ES-I3 (cell line): ENCODE measurements around the gene ZBTB21.

Source experiments
- H3K36me3 ChIP-seq: 2 replicates; pipeline ENCODE4 v1.6.1; 2013; ENCODE audit warnings: mild to moderate bottlenecking, low read length, control low read depth, moderate library complexity; ENCODE audit not compliant: insufficient read depth
- H3K4me1 ChIP-seq: 2 replicates; pipeline ENCODE4 v1.6.1; 2013; ENCODE audit warnings: mild to moderate bottlenecking, control low read depth, low read length; ENCODE audit not compliant: insufficient read depth
- H3K9ac ChIP-seq: 2 replicates; pipeline ENCODE4 v1.6.1; 2013; ENCODE audit warnings: low read depth, mild to moderate bottlenecking, low read length, moderate library complexity
- H3K9me3 ChIP-seq: 2 replicates; pipeline ENCODE4 v1.6.1; 2013; ENCODE audit warnings: mild to moderate bottlenecking, low read length, moderate library complexity; ENCODE audit not compliant: control insufficient read depth, insufficient read depth

ZBTB21 gene

DNA sequence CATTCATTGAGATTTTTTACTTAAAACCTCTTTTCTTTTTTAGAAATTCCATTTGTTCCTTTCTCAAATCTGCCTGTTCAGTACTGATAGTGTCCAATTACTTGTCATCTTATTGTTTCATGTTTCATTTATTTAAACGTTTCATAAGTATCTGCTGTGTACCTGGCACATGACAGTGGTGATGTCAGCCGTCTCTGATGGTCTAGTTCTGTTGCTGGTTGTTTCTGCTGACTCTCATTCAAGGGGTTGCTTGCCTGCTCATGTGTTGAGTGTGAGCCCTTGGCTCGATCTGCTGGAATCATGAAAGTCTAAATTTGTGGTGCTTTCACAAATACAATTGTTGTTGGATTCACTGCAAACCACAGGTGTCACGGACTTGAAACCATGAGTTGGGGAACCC is 30.8 kb downstream of the ZBTB21 start:
- peaks cover 2% of the 10 kb centered on the region; the same call in 1 of the 2 replicates for H3K4me1 ChIP-seq
- H3K36me3 ChIP-seq, result no peaks in the 10 kb centered on the region
- no peaks in the 10 kb centered on the region for H3K9me3 ChIP-seq
- H3K9ac ChIP-seq, result no peak overlapping the region

DNA sequence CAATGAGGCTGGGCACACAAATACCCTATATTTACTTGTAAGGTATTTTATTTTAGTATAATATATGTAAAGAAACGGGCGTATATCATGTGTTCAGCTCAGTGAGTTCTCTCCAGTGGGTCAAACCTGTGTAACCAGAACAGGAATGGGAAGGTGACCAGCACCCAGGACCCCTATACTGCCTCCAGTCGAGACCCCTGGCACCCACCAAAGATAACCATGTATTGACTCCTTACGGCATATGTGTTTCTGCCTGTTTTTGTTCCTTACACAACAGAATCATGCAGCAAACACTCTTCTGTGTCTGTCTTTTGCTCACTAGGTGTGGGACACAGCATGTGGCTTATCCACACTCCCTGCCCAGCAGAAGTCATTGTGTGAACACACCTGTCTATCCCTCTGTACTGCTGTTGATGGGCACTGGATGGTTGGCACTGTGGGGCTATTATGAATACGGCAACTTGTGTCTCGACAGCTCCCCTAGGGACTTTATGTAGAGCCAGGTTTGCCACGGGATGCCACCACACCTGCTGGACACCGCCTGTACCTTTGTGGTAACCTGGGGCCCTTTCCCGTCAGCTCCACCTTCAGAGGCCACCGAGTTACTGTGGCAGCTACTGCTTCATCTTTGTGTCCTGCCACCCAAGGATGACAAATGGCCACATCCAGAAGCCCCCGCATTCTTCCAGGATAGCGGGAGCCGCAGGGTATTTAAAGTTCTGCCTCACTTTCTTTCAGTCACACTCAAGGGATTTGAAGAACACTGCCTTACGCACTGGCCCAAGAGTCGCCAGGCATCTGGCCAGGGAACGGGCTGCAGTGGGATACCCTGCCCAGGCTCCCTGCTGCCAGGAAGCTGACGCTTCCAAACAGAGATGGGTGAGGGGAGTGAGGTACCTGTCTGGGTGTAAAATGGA is 32.9 kb downstream of the ZBTB21 start:
- H3K36me3 ChIP-seq, result no peaks in the 10 kb centered on the region
- H3K9ac ChIP-seq, result no peak overlapping the region
- peaks cover 4% of the 10 kb centered on the region; the same call in 1 of the 2 replicates for H3K4me1 ChIP-seq
- H3K9me3 ChIP-seq, result no peaks in the 10 kb centered on the region

DNA sequence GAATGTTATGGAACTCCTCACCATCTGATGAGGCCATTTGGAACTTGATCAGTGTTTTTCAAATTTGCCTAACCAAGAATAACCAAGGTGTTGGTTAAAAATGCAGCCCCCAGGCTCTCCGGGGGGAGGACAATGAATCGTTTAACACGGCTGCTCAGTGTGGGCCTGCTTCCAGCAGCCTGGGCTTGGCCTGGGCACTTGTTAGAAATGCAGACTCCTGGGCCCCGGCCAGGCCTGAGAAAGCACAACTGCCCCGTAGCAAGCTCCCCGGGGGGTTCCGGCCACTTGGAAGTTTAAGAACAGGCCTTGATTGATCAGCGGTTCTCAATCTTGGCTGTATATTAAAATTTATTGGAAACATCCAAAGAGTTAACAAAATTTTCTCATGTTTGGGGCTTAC is 33.5 kb downstream of the ZBTB21 start:
- Histone ChIP-seq H3K9ac (no peak overlapping the region), H3K9me3 (no peaks in the 10 kb centered on the region), H3K36me3 (no peaks in the 10 kb centered on the region), H3K4me1 (peaks cover 4% of the 10 kb centered on the region; the same call in 1 of the 2 replicates)

DNA sequence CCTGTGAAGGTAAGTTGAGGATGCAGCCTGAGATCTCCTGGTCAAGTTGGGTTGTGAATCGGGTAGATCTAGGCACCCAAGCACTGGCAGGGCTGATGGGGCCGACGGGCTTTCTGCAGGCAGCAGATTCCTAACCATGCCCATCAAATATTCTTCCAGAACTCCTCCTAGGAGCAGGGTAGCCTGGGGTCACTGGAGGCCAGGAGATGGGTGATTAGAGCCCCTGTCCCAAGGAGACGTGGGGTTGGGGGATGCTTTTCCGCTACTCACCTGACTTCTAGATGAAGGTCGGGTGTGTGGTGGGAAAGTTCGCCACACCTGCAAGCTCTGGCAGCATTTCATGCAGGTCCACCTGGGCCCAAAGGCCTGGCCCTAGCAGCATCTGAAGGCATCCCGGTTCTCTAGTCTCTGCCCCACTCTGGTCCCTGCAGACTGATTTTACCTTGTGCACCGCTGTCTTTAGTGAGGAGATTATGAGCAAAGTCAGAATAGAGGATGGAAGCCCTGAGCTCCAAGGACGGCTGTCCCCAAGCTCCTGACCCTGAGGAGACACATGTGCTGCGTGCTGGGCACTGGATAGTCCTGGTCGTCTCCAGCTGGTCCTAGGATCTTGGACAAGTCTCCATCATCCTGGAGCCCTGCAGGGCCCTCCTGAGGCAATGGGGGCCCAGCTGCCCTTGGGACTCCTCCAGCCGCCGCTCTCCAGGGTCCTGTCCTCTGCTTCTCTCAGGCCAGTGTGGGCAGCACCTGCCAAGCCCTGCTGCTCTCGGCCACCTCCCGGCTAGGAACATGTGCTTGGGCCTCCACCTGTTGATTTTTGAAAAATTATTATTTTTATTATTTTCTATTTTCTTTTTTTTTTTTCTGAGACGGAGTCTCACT is 34.5 kb downstream of the ZBTB21 start:
- H3K9ac ChIP-seq, result no peak overlapping the region
- peaks cover 4% of the 10 kb centered on the region; the same call in 1 of the 2 replicates for H3K4me1 ChIP-seq
- H3K36me3 ChIP-seq, result no peaks in the 10 kb centered on the region
- H3K9me3 ChIP-seq, result no peaks in the 10 kb centered on the region

DNA sequence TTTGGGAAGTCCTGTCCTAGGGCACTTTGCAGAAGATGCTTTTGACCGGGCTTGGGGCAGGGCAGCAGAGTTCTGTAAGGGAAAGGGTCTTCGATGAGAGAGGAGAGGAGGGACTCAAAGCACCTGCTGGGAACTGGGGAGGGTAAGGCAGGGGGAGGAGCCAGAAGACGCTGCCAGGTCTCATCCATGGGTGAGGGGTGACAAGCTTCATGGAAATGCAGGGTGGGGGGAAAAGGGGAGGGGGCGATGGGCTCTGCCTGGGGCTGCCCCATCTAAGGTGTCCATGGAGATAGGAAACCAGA is 35.5 kb downstream of the ZBTB21 start:
- H3K9me3 ChIP-seq, result no peaks in the 10 kb centered on the region
- H3K9ac ChIP-seq, result no peak overlapping the region
- no peaks in the 10 kb centered on the region for H3K36me3 ChIP-seq
- H3K4me1 ChIP-seq, result peaks cover 4% of the 10 kb centered on the region; the same call in 1 of the 2 replicates

DNA sequence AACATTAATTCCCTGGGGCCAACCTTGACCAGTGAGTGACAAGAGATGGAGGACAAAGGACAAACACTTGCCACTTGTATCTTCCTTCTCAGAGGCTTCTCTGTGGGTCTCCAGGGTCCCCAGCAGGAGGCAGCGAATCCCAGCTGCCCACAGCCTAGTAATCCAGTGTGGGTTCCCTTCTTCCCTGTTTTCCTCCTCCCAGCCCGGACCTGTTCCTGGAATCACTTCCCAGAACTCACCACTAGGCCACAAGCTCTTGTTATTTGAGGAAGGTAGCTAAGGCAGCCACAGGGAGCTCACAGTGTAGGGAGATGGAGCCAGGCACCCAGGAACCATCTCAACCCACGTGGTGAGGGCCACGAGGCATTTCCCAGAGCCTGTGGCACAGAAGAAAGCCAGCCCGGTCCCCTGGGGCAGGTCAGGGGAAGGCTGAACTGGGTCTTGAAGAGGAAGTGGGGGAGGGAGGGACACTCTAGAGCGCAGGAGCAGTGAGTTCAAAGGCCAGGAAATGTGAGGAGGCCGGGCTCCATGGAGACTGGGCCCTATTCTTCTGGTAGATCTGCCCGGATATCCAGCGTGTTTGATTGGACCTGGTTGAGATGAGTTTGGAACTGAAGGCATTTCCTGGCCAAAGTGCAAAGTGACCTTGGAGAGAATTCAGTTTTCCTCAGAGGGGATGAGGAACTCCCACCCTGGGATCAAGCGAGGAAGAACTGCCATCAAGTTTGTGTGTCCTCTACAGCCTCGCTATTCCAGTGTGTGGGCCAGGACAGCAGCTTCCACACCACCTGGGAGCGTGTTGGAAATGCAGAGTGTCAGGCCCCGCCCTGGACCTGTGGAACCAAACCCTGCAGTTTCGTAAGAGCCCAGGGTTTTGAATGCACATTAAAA is 36.1 kb downstream of the ZBTB21 start:
- no peak overlapping the region for H3K9ac ChIP-seq
- H3K9me3 ChIP-seq, result no peaks in the 10 kb centered on the region
- peaks cover 4% of the 10 kb centered on the region; the same call in 1 of the 2 replicates for H3K4me1 ChIP-seq
- H3K36me3 ChIP-seq, result no peaks in the 10 kb centered on the region

DNA sequence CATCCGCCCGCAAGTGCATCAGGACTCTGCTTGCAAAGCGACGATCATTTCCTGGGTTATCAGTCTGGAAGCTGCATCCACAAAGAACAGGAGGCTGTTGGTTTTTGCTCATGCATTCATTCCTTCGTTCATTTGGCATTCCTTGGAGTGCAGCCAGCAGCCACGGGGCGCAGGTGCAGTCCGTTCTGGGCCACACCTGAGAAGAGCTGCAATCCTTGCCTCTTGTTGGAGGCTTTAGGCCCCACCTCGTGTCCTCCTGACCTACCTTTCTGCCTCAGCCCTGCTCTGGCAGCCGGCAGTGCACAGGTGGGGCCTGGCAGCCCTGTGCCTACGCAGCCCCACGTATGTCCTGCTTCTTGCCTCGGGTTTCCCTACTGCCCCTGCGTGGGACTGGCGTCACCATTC is 36.7 kb downstream of the ZBTB21 start:
- Histone ChIP-seq H3K36me3 (no peaks in the 10 kb centered on the region), H3K4me1 (peaks cover 4% of the 10 kb centered on the region; the same call in 1 of the 2 replicates), H3K9ac (no peak overlapping the region), H3K9me3 (no peaks in the 10 kb centered on the region)

DNA sequence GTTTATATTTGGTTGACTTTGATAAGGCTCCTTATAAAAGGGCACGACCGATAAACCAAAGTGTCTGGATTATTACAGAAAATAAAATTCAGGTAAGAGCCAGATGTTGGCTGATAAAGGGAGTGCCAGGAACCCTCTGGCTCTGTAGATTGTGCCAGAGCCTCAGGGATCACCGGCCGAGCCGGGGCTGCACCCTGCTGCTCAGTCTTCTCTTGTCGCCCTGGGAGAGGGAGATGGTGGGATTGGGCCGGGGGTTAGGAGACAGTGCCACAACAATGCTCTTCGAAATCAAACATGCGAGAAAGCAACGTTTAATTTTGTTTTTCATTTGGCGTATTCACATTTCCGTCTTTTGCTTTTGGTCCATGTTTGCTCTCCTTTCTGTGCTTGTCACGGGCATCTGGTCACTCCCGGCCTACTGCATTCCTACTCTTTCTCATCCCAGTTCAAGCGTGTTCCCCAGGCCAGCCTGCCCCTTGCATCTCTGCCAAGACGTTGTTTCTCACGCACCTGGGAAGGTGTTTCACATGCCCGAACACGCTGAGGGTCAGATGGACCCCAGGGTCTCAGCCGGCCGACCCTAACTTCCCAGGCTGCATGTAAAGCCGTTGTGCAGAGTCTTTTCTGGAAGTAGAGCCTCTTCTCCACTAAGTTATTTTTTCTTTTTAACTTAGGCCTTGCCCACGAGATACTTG is 37.5 kb downstream of the ZBTB21 start:
- H3K4me1 ChIP-seq, result peaks cover 4% of the 10 kb centered on the region; the same call in 1 of the 2 replicates
- no peaks in the 10 kb centered on the region for H3K9me3 ChIP-seq
- no peaks in the 10 kb centered on the region for H3K36me3 ChIP-seq
- H3K9ac ChIP-seq, result no peak overlapping the region

DNA sequence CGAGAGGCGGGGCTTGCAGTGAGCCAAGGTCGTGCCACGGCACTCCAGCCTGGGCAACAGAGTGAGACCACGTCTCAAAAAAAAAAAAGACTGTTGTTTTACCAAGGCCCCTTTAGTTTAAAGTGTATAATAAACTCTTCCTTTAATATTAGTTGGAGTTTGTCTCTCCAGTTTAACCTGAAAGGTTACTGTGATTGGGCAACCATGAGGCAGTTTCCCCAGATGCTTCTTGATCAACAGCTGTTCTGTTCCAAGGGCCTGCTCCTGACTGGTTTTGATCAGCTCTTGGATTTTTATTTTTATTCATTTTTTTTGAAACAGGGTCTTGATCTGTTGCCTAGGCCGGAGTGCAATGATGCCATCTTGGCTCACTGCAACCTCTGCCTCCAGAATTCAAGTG is 38.3 kb downstream of the ZBTB21 start:
- Histone ChIP-seq H3K4me1 (peaks cover 4% of the 10 kb centered on the region; the same call in 1 of the 2 replicates), H3K36me3 (no peaks in the 10 kb centered on the region), H3K9me3 (no peaks in the 10 kb centered on the region), H3K9ac (no peak overlapping the region)

DNA sequence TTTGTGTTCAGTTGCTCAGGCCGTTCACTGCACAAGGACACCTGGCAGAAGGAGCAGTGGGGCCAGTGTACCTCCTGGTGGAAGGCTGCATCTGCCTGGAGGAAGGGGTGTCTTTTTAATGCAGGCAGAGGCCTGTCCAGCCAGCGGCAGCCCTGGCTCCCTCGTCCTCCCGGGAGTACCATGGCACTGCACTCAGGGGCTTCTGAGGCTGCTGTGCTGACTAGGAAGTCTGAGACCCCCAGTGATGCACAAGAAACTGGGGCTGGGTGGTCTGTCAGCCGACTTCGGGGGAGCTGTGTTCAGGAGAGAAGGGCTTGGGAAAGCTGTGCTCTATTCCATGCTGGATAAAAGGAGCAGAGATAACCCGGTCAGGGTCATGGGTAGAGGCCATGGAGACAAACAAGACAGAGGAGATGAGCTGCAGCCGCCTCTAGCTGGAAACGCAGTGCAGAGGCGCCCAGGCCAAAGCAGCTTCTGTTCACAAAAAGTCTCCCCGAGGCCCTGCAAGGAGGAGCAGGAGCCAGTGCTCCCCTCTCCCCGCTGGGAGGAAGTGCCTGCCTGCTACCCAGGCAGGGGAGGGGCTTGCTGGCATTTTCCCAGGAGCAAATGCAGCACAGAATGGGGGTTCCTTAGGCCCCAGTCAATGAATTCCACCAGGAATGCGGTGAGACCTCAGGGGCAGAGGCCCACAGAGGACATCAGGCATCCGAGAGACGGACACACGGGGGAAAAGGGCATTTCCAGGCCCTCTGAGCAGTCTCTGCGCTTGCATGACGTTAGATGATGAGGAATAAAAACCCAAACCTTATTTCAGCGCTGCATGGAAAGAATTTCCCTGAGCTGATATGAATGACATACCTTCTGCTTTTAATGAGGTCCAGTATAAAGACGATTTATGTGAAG is 39.2 kb downstream of the ZBTB21 start:
- H3K4me1 ChIP-seq, result peaks cover 4% of the 10 kb centered on the region; the same call in 1 of the 2 replicates
- H3K9me3 ChIP-seq, result no peaks in the 10 kb centered on the region
- no peak overlapping the region for H3K9ac ChIP-seq
- no peaks in the 10 kb centered on the region for H3K36me3 ChIP-seq

DNA sequence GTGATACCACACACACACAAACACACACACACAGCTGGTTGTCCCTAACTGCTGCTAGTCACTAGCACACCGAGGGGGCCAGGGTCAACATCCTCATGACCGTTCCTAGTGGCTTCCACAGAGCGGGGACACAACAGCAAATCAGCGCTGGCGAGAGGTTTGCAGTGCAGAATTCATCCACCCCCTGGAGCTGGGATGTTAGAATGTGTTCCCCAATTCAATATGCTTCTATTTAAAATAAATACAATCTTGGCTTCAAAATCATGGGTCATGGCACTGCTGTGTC is 40.1 kb downstream of the ZBTB21 start:
- H3K4me1 ChIP-seq, result peaks cover 4% of the 10 kb centered on the region; the same call in 1 of the 2 replicates
- H3K9ac ChIP-seq, result no peak overlapping the region
- H3K9me3 ChIP-seq, result no peaks in the 10 kb centered on the region
- no peaks in the 10 kb centered on the region for H3K36me3 ChIP-seq

DNA sequence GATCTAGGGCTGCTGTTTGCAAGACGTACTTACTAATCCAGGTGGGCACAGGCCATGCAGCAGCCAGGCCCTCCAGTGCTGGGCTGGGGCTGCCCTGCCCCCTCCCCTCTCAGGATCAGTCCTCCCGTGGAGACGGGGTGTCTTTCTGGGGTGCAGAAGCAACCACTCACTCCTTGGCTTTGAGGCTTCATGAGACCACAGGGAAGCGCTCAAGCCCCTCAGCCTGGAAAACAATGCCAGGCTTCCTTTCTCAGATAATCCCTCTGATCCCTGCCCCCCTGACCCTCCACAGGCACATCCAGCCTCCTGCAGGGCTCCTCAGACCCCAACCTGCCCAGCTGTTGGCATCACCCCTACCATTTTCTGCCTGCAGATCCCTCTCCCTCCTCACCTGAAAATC is 42.5 kb downstream of the ZBTB21 start:
- H3K36me3 ChIP-seq, result no peaks in the 10 kb centered on the region
- no peak overlapping the region for H3K9ac ChIP-seq
- no peaks in the 10 kb centered on the region for H3K9me3 ChIP-seq
- no peaks in the 10 kb centered on the region for H3K4me1 ChIP-seq
